Ectodermal cell (in vitro differentiated cells): Measurements from ENCODE around the gene TTC39B.

Source experiments
- H3K27ac ChIP-seq: 2 replicates; pipeline ENCODE4 v1.7.0; 2013; ENCODE audit warnings: mild to moderate bottlenecking, low read depth, low read length; ENCODE audit not compliant: insufficient read depth, poor library complexity, severe bottlenecking
- H3K27me3 ChIP-seq: 2 replicates; pipeline ENCODE4 v1.7.0; 2013; ENCODE audit warnings: mild to moderate bottlenecking, low read length; ENCODE audit not compliant: insufficient read depth, control insufficient read depth, poor library complexity, severe bottlenecking
- H3K36me3 ChIP-seq: one replicate; pipeline ENCODE4 v1.7.0; 2013; ENCODE audit warnings: low read length; ENCODE audit not compliant: control insufficient read depth, insufficient read depth
- H3K4me1 ChIP-seq: one replicate; pipeline ENCODE4 v1.7.0; 2013; ENCODE audit warnings: low read length; ENCODE audit not compliant: control insufficient read depth, insufficient read depth
- H3K4me3 ChIP-seq: 2 replicates; pipeline ENCODE4 v1.7.0; 2013; ENCODE audit warnings: low read depth, low read length, control low read depth; ENCODE audit not compliant: insufficient read depth
- H3K9me3 ChIP-seq: 2 replicates; pipeline ENCODE4 v1.7.0; 2013; ENCODE audit warnings: mild to moderate bottlenecking, low read length, moderate library complexity; ENCODE audit not compliant: control insufficient read depth
- WGBS, 2 experiments: methylation state at CpG; one replicate each; pipeline ENCODE4 v1.1.7; 2013; ENCODE audit warnings: missing lambda C conversion rate in 2 of 2; 5-methylcytosine and 5-hydroxymethylcytosine counted together

The TTC39B gene

GRCh38 chr9:15287309-15287708, 19.7 kb downstream of the TTC39B start:
- H3K4me1 ChIP-seq: no peaks in the 10 kb centered on the region
- WGBS, 2 experiments: 80 to 81% methylated on average over 4 of the region's 4 CpGs
- H3K36me3 ChIP-seq: no peaks in the 10 kb centered on the region
- H3K4me3 ChIP-seq: no peak overlapping the region
- H3K27ac ChIP-seq: no peak overlapping the region
- no peaks in the 10 kb centered on the region for H3K9me3 ChIP-seq
- H3K27me3 ChIP-seq: no peaks in the 10 kb centered on the region

- Histone ChIP-seq H3K4me1 (no peaks in the 10 kb centered on the region), H3K36me3 (no peaks in the 10 kb centered on the region), H3K9me3 (no peaks in the 10 kb centered on the region), H3K27ac (no peak overlapping the region), H3K4me3 (no peak overlapping the region), H3K27me3 (no peaks in the 10 kb centered on the region)
- 96 to 97% methylated on average over 4 of the region's 4 CpGs for WGBS, 2 experiments
Observed at GRCh38 chr9:15286161-15286821, 20.7 kb downstream of the TTC39B start.

GRCh38 chr9:15282567-15283285, 24.3 kb downstream of the TTC39B start:
- Histone ChIP-seq H3K9me3 (no peaks in the 10 kb centered on the region), H3K27me3 (no peaks in the 10 kb centered on the region), H3K4me1 (no peaks in the 10 kb centered on the region), H3K27ac (no peak overlapping the region), H3K4me3 (no peak overlapping the region), H3K36me3 (no peaks in the 10 kb centered on the region)
- 94 to 97% methylated on average over 6 to 8 of the region's 8 CpGs for WGBS, 2 experiments

- Histone ChIP-seq H3K4me3 (no peak overlapping the region), H3K36me3 (no peaks in the 10 kb centered on the region), H3K9me3 (no peaks in the 10 kb centered on the region), H3K4me1 (no peaks in the 10 kb centered on the region), H3K27ac (no peak overlapping the region), H3K27me3 (no peaks in the 10 kb centered on the region)
- WGBS, 2 experiments: 90 to 93% methylated on average over 2 to 3 of the region's 3 CpGs
Observed at GRCh38 chr9:15280647-15281046, 26.4 kb downstream of the TTC39B start.

- H3K27ac ChIP-seq: no peak overlapping the region
- no peaks in the 10 kb centered on the region for H3K4me1 ChIP-seq
- H3K9me3 ChIP-seq: no peaks in the 10 kb centered on the region
- no peaks in the 10 kb centered on the region for H3K36me3 ChIP-seq
- H3K4me3 ChIP-seq: no peak overlapping the region
- H3K27me3 ChIP-seq: no peaks in the 10 kb centered on the region
Observed at GRCh38 chr9:15278839-15279238, 28.2 kb downstream of the TTC39B start.

- Histone ChIP-seq H3K36me3 (no peaks in the 10 kb centered on the region), H3K9me3 (no peaks in the 10 kb centered on the region), H3K27ac (no peak overlapping the region), H3K4me1 (no peaks in the 10 kb centered on the region), H3K4me3 (no peak overlapping the region), H3K27me3 (no peaks in the 10 kb centered on the region)
- 67 to 86% methylated on average over 1 of the region's 2 CpGs for WGBS, 2 experiments
Observed at GRCh38 chr9:15278091-15278687, 28.8 kb downstream of the TTC39B start.

GRCh38 chr9:15277400-15278090, 29.5 kb downstream of the TTC39B start:
- no peak overlapping the region for H3K27ac ChIP-seq
- no peaks in the 10 kb centered on the region for H3K4me1 ChIP-seq
- WGBS, 2 experiments: 80 to 86% methylated on average over 9 of the region's 9 CpGs
- no peak overlapping the region for H3K4me3 ChIP-seq
- no peaks in the 10 kb centered on the region for H3K9me3 ChIP-seq
- no peaks in the 10 kb centered on the region for H3K27me3 ChIP-seq
- H3K36me3 ChIP-seq: no peaks in the 10 kb centered on the region

GRCh38 chr9:15276328-15276938, 30.6 kb downstream of the TTC39B start:
- WGBS, 2 experiments: 88 to 100% methylated on average over 4 of the region's 4 CpGs
- no peak overlapping the region for H3K27ac ChIP-seq
- H3K4me1 ChIP-seq: no peaks in the 10 kb centered on the region
- no peak overlapping the region for H3K4me3 ChIP-seq
- H3K36me3 ChIP-seq: no peaks in the 10 kb centered on the region
- H3K27me3 ChIP-seq: no peaks in the 10 kb centered on the region
- no peaks in the 10 kb centered on the region for H3K9me3 ChIP-seq

- H3K9me3 ChIP-seq: no peaks in the 10 kb centered on the region
- H3K36me3 ChIP-seq: no peaks in the 10 kb centered on the region
- no peaks in the 10 kb centered on the region for H3K27me3 ChIP-seq
- no peak overlapping the region for H3K4me3 ChIP-seq
- H3K4me1 ChIP-seq: no peaks in the 10 kb centered on the region
- H3K27ac ChIP-seq: no peak overlapping the region
- 41 to 68% methylated on average over 1 of the region's 1 CpG for WGBS, 2 experiments
Observed at GRCh38 chr9:15274425-15274824, 32.6 kb downstream of the TTC39B start.
